HepG2 (cell line): ENCODE results near the gene ADAMTSL3. TPM values are rescaled to one million over a fixed set of nuclear protein-coding genes. Genes with fewer than 3 reads are reported as not detected.

Experiments
- ATAC-seq: fragments of 200-7000 bp; cut with Tn5 transposase; 3 replicates; pipeline ENCODE4 v1.9.1; 2020; ENCODE audit warnings: mild to moderate bottlenecking, moderate library complexity
- BruUV-seq: library from RNA; stranded (reverse); fragments of 400-500 nt; replicated peaks from 2 replicates; lab custom pipeline; 2021; lab: Mats Ljungman, UMichigan
- CTCF ChIA-PET: fragments of 300-600 bp; formaldehyde crosslinking; extraction: SDS; loops from one replicate; lab custom pipeline; 2021; ENCODE audit warnings: low total read pairs, inconsistent platforms, low intra/inter-chr PET ratio; lab: Yijun Ruan, JAX
- POLR2A ChIA-PET: fragments of 350-600 bp; sonication (Branson Sonifier 250); formaldehyde crosslinking; loops from one replicate; lab custom pipeline; 2020; ENCODE audit warnings: antibody characterized with exemption, inconsistent platforms; lab: Yijun Ruan, JAX
- DNase-seq: peaks from one replicate; pipeline ENCODE4 v3.0.0-alpha.2; 2015; ENCODE audit warnings: low spot score
- FAIRE-seq: peaks from 3 replicates; lab custom pipeline; 2011; peaks lifted over from hg19 to GRCh38; lab: Jason Lieb, UNC
- H2AFZ ChIP-seq: one replicate; pipeline ENCODE4 v1.6.1; 2011; ENCODE audit warnings: low read length, inconsistent platforms
- H3K27ac ChIP-seq: fragments of 300-600 bp; 3 replicates; pipeline ENCODE4 v1.8.0; 2011; ENCODE audit warnings: mixed run types, mild to moderate bottlenecking, mixed read lengths, low read length, inconsistent platforms; ENCODE audit not compliant: insufficient read depth; ENCODE audit errors: extremely low read length
- H3K27me3 ChIP-seq, 2 experiments: fragments of 200-600 bp in 1 of 2; 2 replicates in 1 of 2; 3 replicates in 1 of 2; pipeline versions ENCODE4 v1.6.0 to v1.8.0; 2011; ENCODE audit warnings: low read length in 2 of 2, mild to moderate bottlenecking in 2 of 2, moderate library complexity in 2 of 2, inconsistent platforms in 1 of 2; ENCODE audit not compliant: insufficient read depth in 2 of 2, control insufficient read depth in 1 of 2
- H3K36me3 ChIP-seq, 2 experiments: fragments of 200-600 bp in 1 of 2; replicated peaks in 1 of 2; 2 replicates in 1 of 2; 3 replicates in 1 of 2; pipeline versions ENCODE4 v1.5.1 to v1.8.0; 2011; ENCODE audit warnings: low read length in 2 of 2, inconsistent platforms in 1 of 2; ENCODE audit not compliant: insufficient read depth in 2 of 2, control insufficient read depth in 1 of 2
- H3K4me1 ChIP-seq: 2 replicates; pipeline ENCODE4 v1.5.1; 2012; ENCODE audit warnings: low read length, inconsistent platforms; ENCODE audit not compliant: insufficient read depth
- H3K4me2 ChIP-seq: 2 replicates; pipeline ENCODE4 v1.6.0; 2011; ENCODE audit warnings: low read depth, low read length, inconsistent platforms
- H3K4me3 ChIP-seq, 3 experiments: fragments of 200-600 bp in 1 of 3; sonication (generic), shearing (Covaris generic) in 1 of 3; replicated peaks in 1 of 3; 2 replicates each; pipeline ENCODE4 v1.5.1; 2011 to 2016; ENCODE audit warnings: low read length in 3 of 3, inconsistent platforms in 2 of 3, low read depth in 2 of 3, mild to moderate bottlenecking in 2 of 3, control low read depth in 1 of 3, mixed read lengths in 1 of 3; ENCODE audit not compliant: insufficient read depth in 1 of 3
- H3K79me2 ChIP-seq: one replicate; pipeline ENCODE4 v1.6.1; 2011; ENCODE audit warnings: low read length, inconsistent platforms; ENCODE audit not compliant: insufficient read depth
- H3K9ac ChIP-seq: 2 replicates; pipeline ENCODE4 v1.6.0; 2011; ENCODE audit warnings: mild to moderate bottlenecking, low read depth, low read length, inconsistent platforms; ENCODE audit not compliant: insufficient read depth
- H3K9me3 ChIP-seq: 2 replicates; pipeline ENCODE4 v1.5.1; 2012; ENCODE audit warnings: mild to moderate bottlenecking, low read length
- H4K20me1 ChIP-seq: 2 replicates; pipeline ENCODE4 v1.6.0; 2011; ENCODE audit warnings: inconsistent platforms, mild to moderate bottlenecking, low read length, moderate library complexity; ENCODE audit not compliant: insufficient read depth
- KLF12 ChIP-seq: sonication (generic); formaldehyde crosslinking; IDR thresholded peaks from 2 replicates; pipeline ENCODE4 v1.4.0; 2020; ENCODE audit warnings: missing genetic modification reagents, borderline replicate concordance
- ZEB1 ChIP-seq: IDR thresholded peaks from 2 replicates; pipeline ENCODE4 v1.6.1; 2012; ENCODE audit warnings: mild to moderate bottlenecking, low read depth, inconsistent platforms; ENCODE audit not compliant: insufficient replicate concordance
- ZNF468 ChIP-seq: sonication (generic); formaldehyde crosslinking; IDR thresholded peaks from 2 replicates; pipeline ENCODE4 v1.8.0; 2022; ENCODE audit warnings: mild to moderate bottlenecking, moderate library complexity, missing genetic modification reagents
- WGBS: methylation state at CpG from one replicate; pipeline ENCODE4 v1.1.6; 2017; ENCODE audit warnings: low lambda C conversion rate; 5-methylcytosine and 5-hydroxymethylcytosine counted together
- in situ Hi-C: cut with HindIII; loops from 2 replicates; pipeline ENCODE4 v1.10.0; 2017; ENCODE audit warnings: low pct_unique_long_range_greater_than_20kb; ENCODE audit not compliant: extremely low pct_ligation_motif_present
- intact Hi-C: fragments of 100-400 bp; cut with micrococcal nuclease; formaldehyde crosslinking; loops from one replicate; pipeline ENCODE4 v1.10.0; 2022; ENCODE audit not compliant: unreplicated experiment
- polyA plus RNA-seq, 8 experiments: library from polyadenylated mRNA; depleted of rRNA in 3 of 8; stranded (reverse) in 7 of 8; unstranded in 1 of 8; fragments of >200 nt; fragmentation: Illumina TruSeq in 4 of 8; extraction: Trizol in 4 of 8; gene quantifications; 2 replicates each; pipeline versions ENCODE4 v1.2.1 to v1.2.3, GENCODE V29; 2011 to 2016; ENCODE audit warnings: low read depth in 4 of 8, missing spikeins in 1 of 8, mixed read lengths in 1 of 8; ENCODE audit not compliant: insufficient read depth in 1 of 8
- total RNA-seq, 5 experiments: library from RNA; depleted of rRNA; stranded (reverse); fragments of >200 nt; fragmentation: Illumina TruSeq; extraction: Trizol; gene quantifications; 2 replicates each; pipeline ENCODE4 v1.2.3, GENCODE V29; 2016; ENCODE audit warnings: low read depth in 1 of 5
- TF ChIP-seq, protein P1 (sequence below): IDR thresholded peaks from 2 replicates; pipeline ENCODE4 v1.6.1; 2012; ENCODE audit warnings: low read length, improper control_type of control experiment

Gene ADAMTSL3
- total and polyA plus RNA-seq, 2 of the 13 experiments (the other 11 are each of a cell fraction or from before 2014, with no cell fraction given), result 0.04 to 0.09 TPM

DNA sequence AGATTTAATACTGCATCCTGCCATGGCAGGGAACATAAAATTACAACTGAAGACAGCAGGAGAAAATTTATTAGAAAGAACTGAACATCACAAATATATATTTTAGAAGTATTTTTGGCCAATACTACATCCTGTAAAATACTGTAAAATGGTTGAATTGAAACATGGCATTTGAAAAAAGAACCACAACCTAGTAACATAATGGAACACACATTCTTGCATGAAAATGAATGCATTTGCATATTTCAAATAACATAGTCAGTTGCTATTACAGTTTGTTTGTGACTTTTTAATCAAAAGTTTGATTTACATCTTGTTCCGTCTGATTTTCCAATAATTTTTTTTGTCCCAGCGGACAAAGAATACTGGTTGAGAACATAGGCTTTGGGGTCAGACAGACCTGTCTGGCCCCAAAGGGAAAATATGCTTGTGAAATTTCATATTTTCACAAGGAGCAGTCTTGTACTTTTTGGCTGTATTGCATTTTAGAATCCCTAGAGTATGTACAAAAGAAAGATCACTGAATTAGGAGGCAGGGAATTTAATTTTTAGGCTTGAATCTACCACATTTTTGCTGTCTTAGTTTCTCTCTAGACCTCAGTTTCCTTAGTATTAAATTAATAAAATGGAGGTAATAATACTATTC is 268.8 kb downstream of the ADAMTSL3 start:
- H3K9me3 ChIP-seq, result no peaks in the 10 kb centered on the region
- no peaks in the 10 kb centered on the region for H4K20me1 ChIP-seq
- FAIRE-seq, result no peak
- H3K79me2 ChIP-seq, result no peaks in the 10 kb centered on the region
- intact Hi-C loops, result no loop called here
- 35% methylated on average over 2 of the region's 2 CpGs for WGBS
- H3K4me3 ChIP-seq, result no peak overlapping the region
- H3K4me1 ChIP-seq, result no peaks in the 10 kb centered on the region
- no TSS peak for BruUV-seq
- no peak overlapping the region for H3K4me2 ChIP-seq
- DNase-seq, result no peak
- no peak overlapping the region for H2AFZ ChIP-seq
- no peaks in the 10 kb centered on the region for H3K36me3 ChIP-seq
- 0 out of 5 replicates have a peak, but pooled peaks cover 0 to 4% of the 10 kb centered on the region in 2 experiments for H3K27me3 ChIP-seq
- in situ Hi-C loops, result no loop called here
- ChIA-PET POLR2A (no interaction called here), CTCF (no interaction called here)
- no peak overlapping the region for H3K27ac ChIP-seq
- H3K9ac ChIP-seq, result no peak overlapping the region
- no peak for TF ChIP-seq ZEB1
- no peak for TF ChIP-seq ZNF468 (CRISPR knock-in tag)
- TF ChIP-seq KLF12 (CRISPR knock-in tag), result no peak
- TF ChIP-seq, protein P1, sequence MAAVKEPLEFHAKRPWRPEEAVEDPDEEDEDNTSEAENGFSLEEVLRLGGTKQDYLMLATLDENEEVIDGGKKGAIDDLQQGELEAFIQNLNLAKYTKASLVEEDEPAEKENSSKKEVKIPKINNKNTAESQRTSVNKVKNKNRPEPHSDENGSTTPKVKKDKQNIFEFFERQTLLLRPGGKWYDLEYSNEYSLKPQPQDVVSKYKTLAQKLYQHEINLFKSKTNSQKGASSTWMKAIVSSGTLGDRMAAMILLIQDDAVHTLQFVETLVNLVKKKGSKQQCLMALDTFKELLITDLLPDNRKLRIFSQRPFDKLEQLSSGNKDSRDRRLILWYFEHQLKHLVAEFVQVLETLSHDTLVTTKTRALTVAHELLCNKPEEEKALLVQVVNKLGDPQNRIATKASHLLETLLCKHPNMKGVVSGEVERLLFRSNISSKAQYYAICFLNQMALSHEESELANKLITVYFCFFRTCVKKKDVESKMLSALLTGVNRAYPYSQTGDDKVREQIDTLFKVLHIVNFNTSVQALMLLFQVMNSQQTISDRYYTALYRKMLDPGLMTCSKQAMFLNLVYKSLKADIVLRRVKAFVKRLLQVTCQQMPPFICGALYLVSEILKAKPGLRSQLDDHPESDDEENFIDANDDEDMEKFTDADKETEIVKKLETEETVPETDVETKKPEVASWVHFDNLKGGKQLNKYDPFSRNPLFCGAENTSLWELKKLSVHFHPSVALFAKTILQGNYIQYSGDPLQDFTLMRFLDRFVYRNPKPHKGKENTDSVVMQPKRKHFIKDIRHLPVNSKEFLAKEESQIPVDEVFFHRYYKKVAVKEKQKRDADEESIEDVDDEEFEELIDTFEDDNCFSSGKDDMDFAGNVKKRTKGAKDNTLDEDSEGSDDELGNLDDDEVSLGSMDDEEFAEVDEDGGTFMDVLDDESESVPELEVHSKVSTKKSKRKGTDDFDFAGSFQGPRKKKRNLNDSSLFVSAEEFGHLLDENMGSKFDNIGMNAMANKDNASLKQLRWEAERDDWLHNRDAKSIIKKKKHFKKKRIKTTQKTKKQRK, result no peak
- no peak for ATAC-seq
